HepG2 (cell line): ENCODE results near the gene RNFT2. TPM values are rescaled to one million over a fixed set of nuclear protein-coding genes. Genes with fewer than 3 reads are reported as not detected.
A peak's percentile ranks its signal among the peaks of the same experiment; 100 is the strongest.

Experiments
- ATAC-seq: fragments of 200-7000 bp; cut with Tn5 transposase; 3 replicates; pipeline ENCODE4 v1.9.1; 2020; ENCODE audit warnings: mild to moderate bottlenecking, moderate library complexity
- Bru-seq: library from RNA; stranded (reverse); fragments of 400-500 nt; gene quantifications from one replicate; lab custom pipeline; 2021; lab: Mats Ljungman, UMichigan
- BruChase-seq, 2 experiments: library from RNA; stranded (reverse); fragments of 400-500 nt; gene quantifications; one replicate each; lab custom pipeline; 2021; lab: Mats Ljungman, UMichigan
- BruUV-seq: library from RNA; stranded (reverse); fragments of 400-500 nt; replicated peaks from 2 replicates; lab custom pipeline; 2021; lab: Mats Ljungman, UMichigan
- CTCF ChIA-PET: fragments of 300-600 bp; formaldehyde crosslinking; extraction: SDS; loops from one replicate; lab custom pipeline; 2021; ENCODE audit warnings: low total read pairs, inconsistent platforms, low intra/inter-chr PET ratio; lab: Yijun Ruan, JAX
- POLR2A ChIA-PET: fragments of 350-600 bp; sonication (Branson Sonifier 250); formaldehyde crosslinking; loops from one replicate; lab custom pipeline; 2020; ENCODE audit warnings: antibody characterized with exemption, inconsistent platforms; lab: Yijun Ruan, JAX
- DNase-seq: peaks from one replicate; pipeline ENCODE4 v3.0.0-alpha.2; 2015; ENCODE audit warnings: low spot score
- FAIRE-seq: peaks from 3 replicates; lab custom pipeline; 2011; peaks lifted over from hg19 to GRCh38; lab: Jason Lieb, UNC
- H2AFZ ChIP-seq: one replicate; pipeline ENCODE4 v1.6.1; 2011; ENCODE audit warnings: low read length, inconsistent platforms
- H3K27ac ChIP-seq: fragments of 300-600 bp; 3 replicates; pipeline ENCODE4 v1.8.0; 2011; ENCODE audit warnings: mixed run types, mild to moderate bottlenecking, mixed read lengths, low read length, inconsistent platforms; ENCODE audit not compliant: insufficient read depth; ENCODE audit errors: extremely low read length
- H3K27me3 ChIP-seq, 2 experiments: fragments of 200-600 bp in 1 of 2; 2 replicates in 1 of 2; 3 replicates in 1 of 2; pipeline versions ENCODE4 v1.6.0 to v1.8.0; 2011; ENCODE audit warnings: low read length in 2 of 2, mild to moderate bottlenecking in 2 of 2, moderate library complexity in 2 of 2, inconsistent platforms in 1 of 2; ENCODE audit not compliant: insufficient read depth in 2 of 2, control insufficient read depth in 1 of 2
- H3K36me3 ChIP-seq, 2 experiments: fragments of 200-600 bp in 1 of 2; replicated peaks in 1 of 2; 2 replicates in 1 of 2; 3 replicates in 1 of 2; pipeline versions ENCODE4 v1.5.1 to v1.8.0; 2011; ENCODE audit warnings: low read length in 2 of 2, inconsistent platforms in 1 of 2; ENCODE audit not compliant: insufficient read depth in 2 of 2, control insufficient read depth in 1 of 2
- H3K4me1 ChIP-seq: 2 replicates; pipeline ENCODE4 v1.5.1; 2012; ENCODE audit warnings: low read length, inconsistent platforms; ENCODE audit not compliant: insufficient read depth
- H3K4me2 ChIP-seq: 2 replicates; pipeline ENCODE4 v1.6.0; 2011; ENCODE audit warnings: low read depth, low read length, inconsistent platforms
- H3K4me3 ChIP-seq, 3 experiments: fragments of 200-600 bp in 1 of 3; sonication (generic), shearing (Covaris generic) in 1 of 3; replicated peaks in 1 of 3; 2 replicates each; pipeline ENCODE4 v1.5.1; 2011 to 2016; ENCODE audit warnings: low read length in 3 of 3, inconsistent platforms in 2 of 3, low read depth in 2 of 3, mild to moderate bottlenecking in 2 of 3, control low read depth in 1 of 3, mixed read lengths in 1 of 3; ENCODE audit not compliant: insufficient read depth in 1 of 3
- H3K79me2 ChIP-seq: one replicate; pipeline ENCODE4 v1.6.1; 2011; ENCODE audit warnings: low read length, inconsistent platforms; ENCODE audit not compliant: insufficient read depth
- H3K9ac ChIP-seq: 2 replicates; pipeline ENCODE4 v1.6.0; 2011; ENCODE audit warnings: mild to moderate bottlenecking, low read depth, low read length, inconsistent platforms; ENCODE audit not compliant: insufficient read depth
- H3K9me3 ChIP-seq: 2 replicates; pipeline ENCODE4 v1.5.1; 2012; ENCODE audit warnings: mild to moderate bottlenecking, low read length
- H4K20me1 ChIP-seq: 2 replicates; pipeline ENCODE4 v1.6.0; 2011; ENCODE audit warnings: inconsistent platforms, mild to moderate bottlenecking, low read length, moderate library complexity; ENCODE audit not compliant: insufficient read depth
- BCL6 ChIP-seq: IDR thresholded peaks from 2 replicates; pipeline ENCODE4 v1.6.1; 2016; ENCODE audit warnings: missing genetic modification reagents, missing compliant biosample characterization
- ELF3 ChIP-seq: IDR thresholded peaks from 2 replicates; pipeline ENCODE4 v1.6.1; 2016; ENCODE audit warnings: missing genetic modification reagents, missing compliant biosample characterization
- GATAD2A ChIP-seq: IDR thresholded peaks from 2 replicates; pipeline ENCODE4 v1.6.1; 2016
- PATZ1 ChIP-seq: sonication (generic); formaldehyde crosslinking; IDR thresholded peaks from 2 replicates; pipeline ENCODE4 v1.4.0; 2020; ENCODE audit warnings: missing genetic modification reagents
- SATB2 ChIP-seq: sonication (generic); formaldehyde crosslinking; IDR thresholded peaks from 2 replicates; pipeline ENCODE4 v1.5.0; 2020; ENCODE audit warnings: missing genetic modification reagents
- TCF12 ChIP-seq, 2 experiments: fragments of 450-650 bp in 1 of 2; sonication (generic) in 1 of 2; formaldehyde crosslinking in 1 of 2; IDR thresholded peaks; 2 replicates each; pipeline versions ENCODE4 v1.6.1 to v1.8.0; 2017 to 2022; ENCODE audit warnings: antibody characterized with exemption in 1 of 2, mild to moderate bottlenecking in 1 of 2, missing genetic modification reagents in 1 of 2, moderate library complexity in 1 of 2
- ZGPAT ChIP-seq: IDR thresholded peaks from 2 replicates; pipeline ENCODE4 v1.6.1; 2016; ENCODE audit warnings: mild to moderate bottlenecking
- ZKSCAN5 ChIP-seq: sonication (generic); formaldehyde crosslinking; IDR thresholded peaks from 2 replicates; pipeline ENCODE4 v1.5.1; 2020; ENCODE audit warnings: mild to moderate bottlenecking, missing genetic modification reagents
- ZNF430 ChIP-seq: sonication (generic); formaldehyde crosslinking; IDR thresholded peaks from 2 replicates; pipeline ENCODE4 v1.9.0; 2021; ENCODE audit warnings: mild to moderate bottlenecking, missing genetic modification reagents
- ZNF496 ChIP-seq: sonication (generic); formaldehyde crosslinking; IDR thresholded peaks from 2 replicates; pipeline ENCODE4 v1.8.1; 2023; ENCODE audit warnings: mild to moderate bottlenecking, moderate library complexity, missing genetic modification reagents; ENCODE audit not compliant: insufficient replicate concordance
- ZNF773 ChIP-seq: sonication (generic); formaldehyde crosslinking; IDR thresholded peaks from 2 replicates; pipeline ENCODE4 v1.4.0; 2020; ENCODE audit warnings: missing genetic modification reagents, borderline replicate concordance
- WGBS: methylation state at CpG from one replicate; pipeline ENCODE4 v1.1.6; 2017; ENCODE audit warnings: low lambda C conversion rate; 5-methylcytosine and 5-hydroxymethylcytosine counted together
- in situ Hi-C: cut with HindIII; loops from 2 replicates; pipeline ENCODE4 v1.10.0; 2017; ENCODE audit warnings: low pct_unique_long_range_greater_than_20kb; ENCODE audit not compliant: extremely low pct_ligation_motif_present
- intact Hi-C: fragments of 100-400 bp; cut with micrococcal nuclease; formaldehyde crosslinking; loops from one replicate; pipeline ENCODE4 v1.10.0; 2022; ENCODE audit not compliant: unreplicated experiment
- long read RNA-seq, 2 experiments: library from RNA in 1 of 2; library from polyadenylated mRNA in 1 of 2; stranded (forward) in 1 of 2; unstranded in 1 of 2; transcript quantifications; one replicate each; pipeline ENCODE4 v2.0.0, GENCODE V29; 2019 to 2022
- polyA minus RNA-seq, 3 experiments: library from RNA; depleted of rRNA, polyadenylated mRNA; stranded (reverse); fragments of >200 nt; gene quantifications; 2 replicates each; pipeline ENCODE4 v1.2.3, GENCODE V29; 2011; ENCODE audit warnings: low replicate concordance in 1 of 3
- polyA plus RNA-seq, 8 experiments: library from polyadenylated mRNA; depleted of rRNA in 3 of 8; stranded (reverse) in 7 of 8; unstranded in 1 of 8; fragments of >200 nt; fragmentation: Illumina TruSeq in 4 of 8; extraction: Trizol in 4 of 8; gene quantifications; 2 replicates each; pipeline versions ENCODE4 v1.2.1 to v1.2.3, GENCODE V29; 2011 to 2016; ENCODE audit warnings: low read depth in 4 of 8, missing spikeins in 1 of 8, mixed read lengths in 1 of 8; ENCODE audit not compliant: insufficient read depth in 1 of 8
- total RNA-seq, 5 experiments: library from RNA; depleted of rRNA; stranded (reverse); fragments of >200 nt; fragmentation: Illumina TruSeq; extraction: Trizol; gene quantifications; 2 replicates each; pipeline ENCODE4 v1.2.3, GENCODE V29; 2016; ENCODE audit warnings: low read depth in 1 of 5

The RNFT2 gene
- total RNA-seq (2016; rRNA removed; fragmentation: Illumina TruSeq; extraction: Trizol) (7.1 and 8.3 TPM in 2 replicates), polyA plus RNA-seq (2011; rRNA removed) (3.3 and 3.4 TPM in 2 replicates), polyA minus RNA-seq (2011; rRNA and poly(A)+ RNA removed; ENCODE audit: low replicate concordance) (12.6 and 43.4 TPM in 2 replicates), Bru-seq, nascent RNA (percentile 36 among the genes with signal in this experiment), BruChase-seq, experiment 1, labeled RNA remaining after a 6-hour chase (percentile 36 among the genes with signal in this experiment), BruChase-seq, experiment 2, labeled RNA remaining after a 2-hour chase (percentile 38 among the genes with signal in this experiment)
- 4.9 and 5.0 TPM in 2 replicates for total RNA-seq (2016; cell fraction: cytosol; rRNA removed; fragmentation: Illumina TruSeq; extraction: Trizol; ENCODE audit: low read depth)
- total RNA-seq (2016; cell fraction: insoluble cytoplasmic fraction; rRNA removed; fragmentation: Illumina TruSeq; extraction: Trizol) = 6.1 and 7.2 TPM in 2 replicates
- total RNA-seq (2016; cell fraction: membrane; rRNA removed; fragmentation: Illumina TruSeq; extraction: Trizol) = 7.4 and 8.0 TPM in 2 replicates
- 7.7 and 9.7 TPM in 2 replicates for total RNA-seq (2016; cell fraction: nucleus; rRNA removed; fragmentation: Illumina TruSeq; extraction: Trizol)
- polyA plus RNA-seq (2011; cell fraction: cytosol; rRNA removed) = 2.2 and 2.3 TPM in 2 replicates
- polyA plus RNA-seq (2011; cell fraction: nucleus; rRNA removed) = 3.3 and 4.4 TPM in 2 replicates
- polyA plus RNA-seq (2012) = 1.6 and 3.2 TPM in 2 replicates
- 1.2 TPM in 2 replicates for polyA plus RNA-seq (2016; cell fraction: cytosol; fragmentation: Illumina TruSeq; extraction: Trizol; ENCODE audit: low read depth)
- 2.3 and 3.9 TPM in 2 replicates for polyA plus RNA-seq (2016; cell fraction: insoluble cytoplasmic fraction; fragmentation: Illumina TruSeq; extraction: Trizol; ENCODE audit: low read depth)
- polyA plus RNA-seq (2016; cell fraction: membrane; fragmentation: Illumina TruSeq; extraction: Trizol; ENCODE audit: low read depth) = 3.2 and 3.7 TPM in 2 replicates
- polyA plus RNA-seq (2016; cell fraction: nucleus; fragmentation: Illumina TruSeq; extraction: Trizol; ENCODE audit: insufficient read depth, low read depth) = 10.6 and 13.3 TPM in 2 replicates
- polyA minus RNA-seq (2011; cell fraction: cytosol; rRNA and poly(A)+ RNA removed) = 5.0 and 6.7 TPM in 2 replicates
- polyA minus RNA-seq (2011; cell fraction: nucleus; rRNA and poly(A)+ RNA removed) = 5.2 TPM in 2 replicates
- long read RNA-seq, experiment 1, partial matches to known transcripts = 0 of 4 reads
- long read RNA-seq, experiment 1, other reads (novel, unspliced or antisense) = 3 of 4 reads
- long read RNA-seq, experiment 2, partial matches to known transcripts = 0 of 2 reads
- long read RNA-seq, experiment 2, other reads (novel, unspliced or antisense) = 2 of 2 reads

- H3K4me3 ChIP-seq = peak within 1 kb of the TSS; percentile 76 to 97 (median 89)
- ChIA-PET CTCF (no interaction called here), POLR2A (interaction anchor here (0.6 to 1.0 kb wide), 3 partner anchors 45 to 80 kb away, joined by 3 read pairs; no protein-coding TSS in a partner anchor)
- ATAC-seq (peak; percentile 95), FAIRE-seq (peak; percentile 92), DNase-seq (peak; percentile 98)
- no peaks in the 10 kb centered on the region for H3K9me3 ChIP-seq
- H3K27me3 ChIP-seq = no peaks in the 10 kb centered on the region; a peak in 1 of 5 replicates
- 1% methylated on average over 29 of the region's 80 CpGs for WGBS
- peaks cover 25% of the 10 kb centered on the region for H3K79me2 ChIP-seq
- H3K36me3 ChIP-seq = no peaks in the 10 kb centered on the region; a peak in 2 of 5 replicates
- BruUV-seq = no TSS peak
- peak within 1 kb of the TSS; percentile 92 for H3K4me2 ChIP-seq
- in situ Hi-C loops (no loop called here), intact Hi-C loops (loop anchor here (1.0 to 10.0 kb wide), 2 partner anchors 81 to 177 kb away; partner anchors contain the start of gene FBXW8)
- no peaks in the 10 kb centered on the region; the same call in 1 of the 2 replicates for H4K20me1 ChIP-seq
- H3K9ac ChIP-seq = peak within 1 kb of the TSS; percentile 87
- peak within 1 kb of the TSS; percentile 75 for H2AFZ ChIP-seq
- H3K27ac ChIP-seq = peak within 1 kb of the TSS; percentile 63
- peaks cover 44% of the 10 kb centered on the region for H3K4me1 ChIP-seq
- TF ChIP-seq SATB2 (CRISPR knock-in tag) (no peak), ZNF496 (CRISPR knock-in tag) (no peak), TCF12 (IDR thresholded peaks at IDR 0.05) (no peak), TCF12 (CRISPR knock-in tag; IDR thresholded peaks at IDR 0.05) (no peak), ZNF773 (CRISPR knock-in tag) (no peak; the same call in 1 of the 2 replicates), ELF3 (CRISPR knock-in tag) (peak; percentile 59; the same call in 1 of the 2 replicates), ZGPAT (CRISPR knock-in tag) (peak; percentile 71; the same call in 1 of the 2 replicates), PATZ1 (0 out of 2 replicates have a peak, but pooled peaks have one; percentile 26), ZKSCAN5 (no peak), ZNF430 (CRISPR knock-in tag) (peak; percentile 82), GATAD2A (CRISPR knock-in tag) (peak; percentile 43; the same call in 1 of the 2 replicates), BCL6 (CRISPR knock-in tag) (no peak)
These were observed at the start of gene RNFT2, which contains the start of gene SPRING1 for GRCh38 chr12:116737774-116738657. Gene RNFT2, plus strand, starts transcription at chr12:116738315. Its CDS starts 2,183 bp downstream, at chr12:116740498. Gene SPRING1, minus strand, starts transcription at chr12:116738069. Its CDS starts 169 bp downstream, at chr12:116737900.
